Hematopoietic multipotent progenitor cell (in vitro differentiated cells): Measurements from ENCODE around the gene RARS1. TPM values are rescaled to one million over a fixed set of nuclear protein-coding genes. Genes with fewer than 3 reads are reported as not detected.
A peak's percentile ranks its signal among the peaks of the same experiment; 100 is the strongest.
"Not testable (repeated sequence)": the region's sequence is repeated elsewhere in the genome, so short reads cannot be mapped to it uniquely, and the experiment has no call there.

Source experiments
- DNase-seq, 3 donors: peaks; one replicate each; pipeline ENCODE4 v3.0.0-alpha.2; 2011 to 2015; ENCODE audit warnings: low read depth in 2 of 3, low spot score in 2 of 3
- total RNA-seq: library from RNA; depleted of rRNA; stranded (reverse); fragments of >200 nt; gene quantifications from one replicate; pipeline ENCODE4 v1.2.3, GENCODE V29; 2012

The RARS1 gene
- total RNA-seq, 1 donor, result 22.9 TPM

DNA sequence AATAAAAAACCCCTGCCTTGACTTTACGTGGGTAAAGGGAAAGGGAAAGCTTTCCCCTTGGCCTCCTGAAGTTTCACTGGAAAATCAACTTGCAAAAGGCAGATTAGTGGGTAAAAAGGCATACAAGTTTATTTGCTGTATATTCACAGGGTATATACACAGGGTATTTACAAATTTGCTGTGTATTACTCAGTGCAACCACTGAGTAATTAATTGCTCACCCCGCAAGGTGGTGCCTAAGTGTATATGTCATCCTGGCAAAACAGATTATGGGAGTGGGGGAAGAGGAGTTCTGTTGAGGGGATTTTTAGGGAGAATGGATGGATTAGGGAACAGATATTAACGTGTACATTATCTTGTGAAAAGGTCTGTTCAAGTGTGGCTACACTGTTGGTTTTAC is 7.1 kb upstream of the RARS1 start:
- no peak for DNase-seq

DNA sequence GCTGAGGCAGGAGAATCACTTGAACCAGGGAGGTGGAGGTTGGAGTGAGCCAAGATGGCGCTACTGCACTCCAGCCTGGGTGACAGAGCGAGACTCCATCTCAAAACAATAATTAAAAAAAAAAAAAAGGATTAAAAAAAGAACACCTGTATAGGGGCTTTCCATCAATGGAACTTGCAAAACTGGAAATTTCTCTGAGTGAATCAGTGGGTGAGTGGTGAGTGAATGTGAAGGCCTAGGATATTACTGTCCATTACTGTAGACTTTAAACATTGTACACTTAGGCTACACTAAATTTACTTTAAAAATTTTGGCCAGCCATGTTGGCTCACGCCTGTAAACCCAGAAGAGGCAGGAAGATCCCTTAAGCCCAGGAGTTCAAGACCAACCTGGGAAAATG is 5.7 kb upstream of the RARS1 start:
- DNase-seq, result no peak

DNA sequence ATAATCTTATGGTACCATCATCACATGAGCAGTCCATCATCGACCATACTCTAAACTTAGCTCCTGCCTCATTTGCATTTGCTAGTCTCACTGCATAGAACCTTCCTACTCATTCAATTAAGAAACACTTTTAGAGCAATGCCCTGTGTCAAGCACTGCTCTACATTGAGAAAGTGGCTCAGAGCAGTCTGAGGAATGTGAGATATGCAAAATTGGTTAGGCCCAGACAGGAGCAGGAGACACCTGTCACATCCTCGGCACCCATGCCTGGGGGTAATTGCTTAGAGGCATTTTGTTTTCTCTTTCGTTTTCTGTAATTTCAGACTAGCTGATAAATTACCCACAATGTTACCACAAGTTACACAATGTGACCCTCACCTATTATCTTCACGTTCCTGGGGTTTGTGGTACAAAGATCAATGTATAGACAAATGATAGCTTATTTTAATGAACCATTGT is 4.9 kb upstream of the RARS1 start:
- DNase-seq, result peak in 1 of 3 donors; percentile 4

DNA sequence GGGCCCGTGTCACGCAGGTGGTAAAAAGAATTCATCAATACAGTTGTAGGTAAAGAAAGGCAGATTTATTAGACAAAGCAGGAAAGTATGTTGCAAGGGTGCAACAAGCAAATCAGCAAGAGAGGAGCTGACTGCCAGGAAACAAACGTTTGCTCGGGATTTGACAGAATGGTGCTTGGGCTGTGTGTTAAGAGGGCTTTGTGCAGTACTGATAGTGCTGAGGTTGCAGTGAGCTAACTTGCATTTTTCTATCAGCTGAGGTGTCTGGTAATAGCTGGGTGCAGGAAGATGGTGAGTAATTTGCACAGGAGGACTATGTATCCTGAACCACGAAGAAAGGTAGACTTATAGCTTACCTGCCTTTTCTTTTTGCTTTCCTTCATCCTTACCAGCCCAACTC is 3.9 kb upstream of the RARS1 start:
- no peak for DNase-seq

- DNase-seq, result no peak
These were observed 2.8 kb downstream of the RARS1 start for GRCh38 chr5:168489059-168489458.

DNA sequence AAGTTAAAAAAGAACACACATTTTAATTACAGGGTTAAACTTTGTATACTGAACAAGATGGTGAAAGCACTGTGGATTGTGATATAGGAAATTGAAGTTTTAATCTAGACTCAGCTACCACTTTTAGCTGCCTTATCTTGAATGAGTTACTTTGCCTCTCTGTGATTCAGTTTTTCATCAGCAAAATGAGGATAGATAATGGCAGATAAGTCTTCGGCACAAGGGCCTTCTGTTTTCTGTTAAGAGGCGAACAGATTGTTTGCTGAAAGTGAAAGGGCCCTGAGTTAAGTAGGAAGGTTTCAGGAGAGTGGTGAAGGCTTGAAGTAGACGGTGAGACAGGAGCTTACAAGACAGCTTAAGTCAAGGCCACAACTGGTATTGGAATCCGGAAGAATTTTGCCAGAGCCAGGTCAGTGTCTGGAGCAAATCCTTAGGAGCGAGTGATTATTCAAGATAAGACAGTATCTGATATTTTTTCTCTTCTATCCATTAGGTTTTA is 7.8 kb downstream of the RARS1 start:
- no peak for DNase-seq

DNA sequence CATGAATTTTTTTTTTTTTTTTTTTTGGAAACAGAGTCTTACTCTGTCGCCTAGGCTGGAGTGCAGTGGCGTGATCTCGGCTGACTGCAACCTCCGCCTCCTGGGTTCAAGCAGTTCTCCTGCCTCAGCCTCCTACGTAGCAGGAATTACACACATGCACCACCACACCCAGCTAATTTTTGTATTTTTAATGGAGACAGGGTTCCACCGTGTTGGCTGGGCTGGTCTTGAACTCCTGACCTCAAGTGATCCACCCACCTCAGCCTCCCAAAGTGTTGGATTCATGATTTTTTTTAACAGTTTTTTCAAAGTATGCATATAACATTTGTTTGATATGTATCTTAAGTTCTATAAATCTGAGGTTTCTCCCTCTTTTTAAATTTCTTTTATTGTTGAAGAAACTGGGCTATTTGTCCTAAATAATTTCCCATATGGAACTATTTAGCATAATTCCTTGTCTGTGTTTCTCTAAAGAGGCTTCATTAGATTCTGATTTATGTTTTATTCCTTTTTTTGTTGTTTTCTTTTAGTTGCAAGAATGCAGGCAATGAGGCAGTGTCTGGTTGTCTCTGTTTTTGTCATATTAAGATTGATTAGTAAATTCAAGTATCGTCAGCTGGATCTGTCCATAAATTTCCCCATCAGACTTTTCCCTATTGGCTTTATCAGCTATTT is 16.4 kb downstream of the RARS1 start:
- no peak for DNase-seq

GRCh38 chr5:168513861-168514428 is 27.7 kb downstream of the RARS1 start:
- peak in 1 of 3 donors; percentile 12 for DNase-seq

- no peak for DNase-seq
These were observed 39.6 kb downstream of the RARS1 start for GRCh38 chr5:168525856-168526255.

- no peak for DNase-seq
These were observed 41.6 kb downstream of the RARS1 start for GRCh38 chr5:168527756-168528295.

- DNase-seq, result peak in 2 of 3 donors; percentile 45 to 75
These were observed 42.5 kb downstream of the RARS1 start, which contains the start of gene FBLL1 for GRCh38 chr5:168528521-168529373. Gene FBLL1, plus strand, starts transcription at chr5:168529305. Its CDS starts 200 bp downstream, at chr5:168529505.

DNA sequence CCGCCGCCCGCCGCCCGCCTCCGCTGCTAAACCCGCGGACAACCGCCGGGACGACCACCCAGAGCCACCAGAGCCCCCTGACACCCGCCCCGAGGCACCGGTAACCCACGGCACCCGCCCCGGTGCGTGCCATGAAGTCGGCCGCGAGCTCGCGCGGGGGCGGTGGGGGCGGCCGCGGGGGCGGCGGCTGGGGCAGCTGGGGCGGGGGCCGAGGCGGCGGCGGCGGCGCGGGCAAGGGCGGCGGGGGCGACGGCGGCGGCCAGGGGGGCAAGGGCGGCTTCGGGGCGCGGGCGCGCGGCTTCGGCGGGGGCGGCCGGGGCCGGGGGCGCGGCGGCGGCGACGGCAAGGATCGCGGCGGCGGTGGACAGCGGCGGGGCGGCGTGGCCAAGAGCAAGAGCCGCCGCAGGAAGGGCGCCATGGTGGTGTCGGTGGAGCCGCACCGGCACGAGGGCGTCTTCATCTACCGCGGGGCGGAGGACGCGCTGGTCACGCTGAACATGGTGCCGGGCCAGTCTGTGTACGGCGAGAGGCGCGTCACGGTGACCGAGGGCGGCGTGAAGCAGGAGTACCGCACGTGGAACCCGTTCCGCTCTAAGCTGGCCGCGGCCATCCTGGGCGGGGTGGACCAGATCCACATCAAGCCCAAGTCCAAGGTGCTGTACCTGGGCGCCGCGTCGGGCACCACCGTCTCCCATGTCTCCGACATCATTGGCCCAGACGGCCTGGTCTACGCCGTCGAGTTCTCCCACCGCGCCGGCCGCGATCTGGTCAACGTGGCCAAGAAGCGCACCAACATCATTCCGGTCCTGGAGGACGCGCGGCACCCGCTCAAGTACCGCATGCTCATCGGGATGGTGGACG is 43.3 kb downstream of the RARS1 start:
- no peak for DNase-seq

DNA sequence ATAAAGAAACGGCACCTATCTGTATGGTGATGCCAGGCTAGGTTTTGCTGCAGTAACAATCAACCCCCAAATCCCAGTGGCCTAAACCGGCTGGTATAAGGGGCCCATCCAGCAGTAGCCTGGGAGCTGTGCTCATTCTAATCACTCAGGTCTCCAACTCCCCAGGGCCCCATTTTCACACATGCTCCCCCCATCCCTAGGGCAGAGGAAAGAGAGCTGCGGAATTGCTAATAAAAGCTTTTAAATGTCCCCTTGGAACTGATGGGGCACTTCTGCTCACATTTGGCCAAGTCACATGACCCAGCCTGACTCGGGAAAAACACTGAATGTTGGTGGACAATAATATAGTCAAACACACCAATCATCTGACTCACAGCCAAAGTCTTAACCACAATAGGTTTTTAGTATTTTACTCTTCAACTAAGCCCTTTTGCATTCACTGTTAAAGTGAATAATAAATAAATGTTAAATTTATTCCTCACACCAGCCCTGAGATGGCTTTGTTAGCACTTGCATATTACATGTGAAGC is 44.4 kb downstream of the RARS1 start:
- DNase-seq, result no peak

DNA sequence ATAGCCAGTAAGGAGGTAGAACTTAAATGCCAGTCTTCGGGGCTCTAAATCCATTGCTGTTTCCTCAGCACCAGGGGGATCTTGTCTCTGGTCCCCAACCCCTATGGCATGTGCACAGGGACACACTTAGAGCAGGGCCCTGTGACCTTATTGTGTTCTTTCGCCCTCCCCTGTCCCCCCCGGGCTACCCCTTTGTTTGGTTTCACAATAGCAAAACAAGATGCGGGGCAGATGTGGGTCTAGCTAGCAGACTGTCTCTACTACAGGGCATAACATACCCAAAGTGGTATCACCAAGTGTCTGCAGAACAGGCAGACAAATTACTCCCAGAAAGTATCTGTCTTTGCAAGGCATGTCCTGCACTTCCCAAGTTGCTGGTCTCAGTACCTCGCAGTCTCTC is 44.9 kb downstream of the RARS1 start:
- DNase-seq, result no peak

DNA sequence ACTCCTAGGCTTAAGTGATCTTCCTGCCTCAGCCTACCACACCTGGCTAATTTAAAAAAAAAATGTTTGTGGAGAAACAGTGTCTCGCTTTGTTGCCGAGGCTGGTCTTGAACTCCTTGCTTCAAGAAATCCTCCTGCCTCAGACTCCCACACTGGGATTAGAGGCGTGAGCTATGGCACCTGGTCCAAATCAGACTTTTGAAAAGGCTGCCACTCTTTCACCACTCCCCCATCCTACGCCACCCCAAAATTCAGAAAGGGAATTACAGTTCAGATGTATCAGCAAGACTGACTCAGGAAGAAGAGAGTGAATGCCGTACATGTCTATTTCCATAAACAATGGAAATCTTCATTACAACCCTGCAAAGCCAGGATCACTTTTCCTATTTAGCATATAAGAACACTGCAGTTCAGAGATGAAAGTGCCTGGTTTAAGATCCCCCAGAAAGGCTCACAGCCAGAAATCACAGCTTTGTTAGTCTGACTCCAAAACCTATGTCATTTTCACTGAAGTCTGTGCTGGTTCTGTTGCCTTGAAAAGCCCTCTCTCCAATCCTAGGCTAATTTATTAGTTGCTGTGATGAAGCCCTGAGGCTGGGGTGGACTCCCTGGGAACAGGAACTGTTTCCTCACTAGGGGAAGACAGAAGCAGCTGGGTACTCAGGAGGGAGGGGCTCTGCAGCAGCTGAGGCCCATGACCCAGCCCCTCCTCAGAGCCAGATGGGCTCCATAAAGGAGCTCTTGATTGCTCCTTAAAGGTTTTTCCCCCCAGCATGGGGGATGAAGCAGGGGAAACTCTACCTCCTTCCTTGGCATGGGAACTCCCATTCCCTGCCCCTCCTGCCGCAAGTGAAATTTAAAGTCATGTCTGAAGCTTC is 46.0 kb downstream of the RARS1 start:
- DNase-seq, result no peak

DNA sequence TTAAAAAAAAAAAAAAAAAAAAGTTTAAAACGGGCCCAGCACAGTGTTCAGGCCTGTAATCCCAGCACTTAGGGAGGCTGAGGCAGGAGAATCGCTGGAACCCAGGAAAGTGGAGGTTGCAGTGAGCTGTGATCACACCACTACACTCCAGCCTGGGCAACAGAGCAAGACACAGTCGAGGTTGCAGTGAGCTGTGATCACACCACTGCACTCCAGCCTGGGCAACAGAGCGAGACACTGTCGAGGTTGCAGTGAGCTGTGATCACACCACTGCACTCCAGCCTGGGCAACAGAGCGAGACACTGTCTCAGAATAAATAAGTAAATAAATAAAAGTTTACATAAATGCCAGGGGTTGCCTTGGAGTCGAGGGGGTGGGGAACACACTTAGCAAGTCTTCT is 48.1 kb downstream of the RARS1 start:
- DNase-seq, result not testable (repeated sequence)

DNA sequence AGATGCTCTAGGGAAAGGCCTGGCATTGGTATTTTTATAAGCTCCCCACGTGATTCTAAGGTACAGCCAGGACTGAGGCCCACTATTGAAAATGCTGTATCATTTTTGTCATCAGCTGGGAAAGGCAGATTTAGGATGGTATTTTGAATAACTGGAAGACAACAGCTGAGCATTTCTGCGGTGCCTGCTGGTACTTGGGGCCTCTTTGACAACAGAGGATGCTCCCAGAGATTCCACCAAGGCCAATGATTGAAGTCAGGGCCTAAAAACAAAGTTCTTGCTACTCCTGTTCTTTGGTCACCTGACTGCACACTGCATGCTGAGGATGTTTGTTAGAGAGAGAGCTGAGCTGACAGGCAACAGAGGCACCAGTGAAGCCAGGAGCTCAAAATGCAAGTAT is 50.9 kb downstream of the RARS1 start:
- DNase-seq, result no peak

- no peak for DNase-seq
These were observed 63.3 kb downstream of the RARS1 start for GRCh38 chr5:168549554-168549953.

- DNase-seq, result no peak
These were observed 64.4 kb downstream of the RARS1 start for GRCh38 chr5:168550656-168551055.
